COLO668 (cell line): ENCODE measurements around the gene ITGAD.
"Not testable (repeated sequence)": the region's sequence is repeated elsewhere in the genome, so short reads cannot be mapped to it uniquely, and the experiment has no call there.

ENCODE experiments used
- DNase-seq: peaks from one replicate; lab custom pipeline; 2025; ENCODE audit not compliant: unreplicated experiment; lab: John Stamatoyannopoulos, UW

The ITGAD gene

DNA sequence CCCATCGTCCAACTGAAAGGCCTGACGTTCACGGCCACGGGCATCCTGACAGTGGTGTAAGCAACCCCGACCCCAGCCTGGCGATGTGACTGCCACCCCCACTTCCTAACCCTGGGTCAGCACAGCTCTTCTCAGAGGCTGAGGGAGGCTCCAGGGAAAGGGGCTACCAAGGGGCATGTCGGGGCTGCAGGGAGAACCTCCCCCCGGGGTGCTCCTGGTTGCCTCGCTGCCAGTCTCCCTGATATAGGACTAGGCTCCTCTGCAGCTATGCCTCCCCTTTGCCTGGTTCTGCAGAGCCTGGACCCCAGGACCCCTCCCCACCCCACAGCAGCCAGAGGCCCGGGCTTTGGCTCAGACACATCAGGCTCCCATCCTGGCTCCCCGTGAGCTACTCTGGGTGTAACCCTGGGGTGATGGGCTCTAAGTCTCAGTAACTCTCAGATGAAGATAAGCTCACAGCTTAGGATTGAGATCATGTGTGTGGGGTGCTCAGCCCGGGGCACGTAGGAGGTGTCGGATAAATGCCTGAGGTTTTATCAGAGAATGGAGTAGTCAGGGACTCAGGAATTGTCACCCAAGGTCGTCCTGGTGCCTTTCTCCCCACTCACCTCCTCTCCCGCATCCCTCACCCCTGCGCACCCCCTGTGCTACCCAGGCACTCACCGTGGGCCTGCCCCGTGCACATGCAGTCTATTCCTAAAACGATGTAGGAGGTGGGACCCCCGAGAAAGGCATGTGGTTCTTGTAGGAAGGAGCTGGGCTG lies 10.6 kb downstream of the ITGAD start:
- no peak for DNase-seq

DNA sequence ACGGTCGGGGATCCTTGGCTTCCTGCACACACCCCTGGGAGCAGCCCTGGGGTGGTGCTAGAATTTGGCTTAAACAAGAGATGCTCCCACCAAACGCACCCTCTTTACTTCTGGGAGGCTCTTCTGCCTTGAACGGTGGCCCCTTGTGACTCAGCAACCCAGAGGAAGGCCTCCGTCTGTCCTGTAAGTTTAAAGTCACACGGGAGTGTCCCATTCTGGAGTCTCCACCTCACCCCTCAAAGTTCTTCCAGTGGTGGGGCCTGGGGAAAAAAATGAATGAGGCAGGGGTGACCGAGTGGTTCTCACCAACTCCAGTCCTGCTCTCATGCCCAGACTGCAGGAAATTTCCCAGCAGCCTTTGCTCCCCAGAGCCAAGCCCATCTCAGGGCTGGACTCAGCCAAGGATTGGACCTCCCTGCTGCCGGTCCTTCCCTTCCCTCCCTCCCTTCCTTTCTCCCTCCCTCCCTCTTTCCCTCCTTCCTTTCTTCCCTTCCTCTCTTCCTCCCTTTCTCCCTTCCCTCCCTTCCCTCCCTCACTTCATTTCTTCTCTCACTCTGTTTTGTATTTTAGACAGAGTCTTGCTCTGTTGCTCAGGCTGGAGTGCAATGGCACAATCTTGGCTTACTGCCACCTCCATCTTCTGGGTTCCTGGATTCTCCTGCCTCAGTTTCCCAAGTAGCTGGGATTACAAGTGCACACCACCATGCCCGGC lies 11.4 kb downstream of the ITGAD start:
- no peak for DNase-seq

DNA sequence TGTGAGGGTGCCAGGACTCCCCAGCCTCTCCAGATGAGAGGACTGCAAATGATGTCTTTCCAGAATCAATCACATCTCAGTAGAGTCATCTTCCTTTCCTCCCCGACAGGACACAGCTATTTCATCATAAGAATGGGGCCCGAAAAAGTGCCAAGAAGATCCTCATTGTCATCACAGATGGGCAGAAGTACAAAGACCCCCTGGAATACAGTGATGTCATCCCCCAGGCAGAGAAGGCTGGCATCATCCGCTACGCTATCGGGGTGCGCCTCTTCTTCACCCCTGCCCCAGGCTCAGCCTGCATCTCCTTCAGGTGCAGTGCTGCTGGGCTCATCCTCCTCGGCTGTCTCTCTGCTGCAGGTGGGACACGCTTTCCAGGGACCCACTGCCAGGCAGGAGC lies 14.3 kb downstream of the ITGAD start:
- DNase-seq, result no peak

DNA sequence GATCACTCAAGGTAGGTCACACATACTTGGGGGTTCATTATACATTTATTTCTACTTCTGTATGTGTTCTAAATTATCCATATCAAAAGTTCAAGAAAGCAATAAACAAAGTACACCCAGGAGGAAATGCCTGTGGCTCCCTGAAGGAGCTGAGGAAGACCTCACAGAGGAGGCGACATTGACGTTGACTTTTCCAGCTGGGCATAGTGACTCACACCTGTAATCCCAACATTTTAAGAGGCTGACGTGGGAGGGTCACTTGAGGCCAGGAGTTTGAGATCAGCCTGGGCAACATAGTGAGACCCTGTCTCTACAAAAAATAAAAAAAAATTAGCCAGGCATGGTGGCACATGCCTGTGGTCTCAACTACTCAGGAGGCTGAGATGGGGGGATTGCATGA lies 16.3 kb downstream of the ITGAD start:
- no peak for DNase-seq

DNA sequence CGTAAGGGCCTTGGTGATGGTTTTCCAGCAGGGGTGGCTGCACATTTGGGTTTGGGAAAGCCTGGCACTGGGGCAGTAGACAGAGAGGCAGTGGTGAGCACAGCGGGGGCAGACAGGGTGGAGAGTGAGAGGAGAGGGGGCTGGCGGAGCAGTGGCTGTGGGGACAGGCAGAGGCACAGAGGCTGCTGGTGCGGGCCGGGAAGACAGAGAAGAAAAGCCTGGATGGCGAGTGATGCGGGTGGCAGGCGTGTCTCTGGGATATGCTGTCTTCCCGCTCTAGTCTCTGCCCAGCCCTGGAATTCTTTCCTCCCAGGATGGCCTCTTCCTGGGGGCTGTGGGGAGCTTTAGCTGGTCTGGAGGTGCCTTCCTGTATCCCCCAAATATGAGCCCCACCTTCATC lies 16.9 kb downstream of the ITGAD start:
- no peak for DNase-seq

DNA sequence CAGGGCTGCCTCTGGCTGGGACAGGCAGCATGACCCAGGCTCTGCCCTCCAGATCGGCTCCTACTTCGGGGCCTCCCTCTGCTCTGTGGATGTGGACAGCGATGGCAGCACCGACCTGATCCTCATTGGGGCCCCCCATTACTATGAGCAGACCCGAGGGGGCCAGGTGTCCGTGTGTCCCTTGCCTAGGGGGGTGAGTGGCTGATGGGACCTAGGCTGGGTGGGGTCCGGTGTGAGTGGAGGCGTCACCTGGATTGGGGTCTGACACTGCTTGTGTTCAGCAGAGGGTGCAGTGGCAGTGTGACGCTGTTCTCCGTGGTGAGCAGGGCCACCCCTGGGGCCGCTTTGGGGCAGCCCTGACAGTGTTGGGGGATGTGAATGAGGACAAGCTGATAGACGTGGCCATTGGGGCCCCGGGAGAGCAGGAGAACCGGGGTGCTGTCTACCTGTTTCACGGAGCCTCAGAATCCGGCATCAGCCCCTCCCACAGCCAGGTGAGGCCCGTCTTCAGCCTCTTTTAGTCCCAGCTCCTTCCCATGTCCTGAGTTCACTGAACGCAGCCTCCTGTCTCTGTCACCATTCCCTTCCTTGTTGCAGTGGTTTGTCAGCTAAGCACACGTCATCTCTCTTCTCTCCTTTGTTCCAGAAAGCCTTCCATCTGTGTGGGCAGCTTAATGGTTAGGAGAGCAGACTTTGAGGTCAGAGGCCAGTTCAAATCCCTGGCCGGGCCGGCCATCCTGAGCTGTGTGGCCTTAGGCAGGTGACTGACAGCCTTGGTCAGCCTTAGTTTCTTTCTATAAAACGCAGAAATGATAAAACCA lies 18.1 kb downstream of the ITGAD start:
- no peak for DNase-seq

- DNase-seq, result no peak
Observed at GRCh38 chr16:31412750-31413149, 19.6 kb downstream of the ITGAD start.

DNA sequence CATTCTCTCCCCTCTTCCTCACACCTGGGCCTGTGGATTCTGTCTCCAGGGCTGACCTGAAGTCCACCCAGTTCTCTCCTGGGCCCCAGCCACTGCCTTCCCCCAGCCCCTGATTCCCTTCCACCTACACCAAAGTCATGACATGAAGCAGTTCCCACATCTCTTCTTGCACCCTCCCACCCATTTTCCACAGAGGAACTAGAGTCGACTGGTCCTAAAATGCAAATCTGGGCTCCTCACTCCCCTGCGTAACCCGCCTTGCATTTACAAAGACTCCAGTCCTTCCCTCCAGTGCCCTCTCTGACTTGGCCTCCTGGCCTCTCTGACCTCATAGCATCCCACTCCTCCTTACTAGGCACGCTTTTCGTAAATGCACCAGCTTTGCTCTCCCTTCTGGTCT lies 20.2 kb downstream of the ITGAD start:
- no peak for DNase-seq

DNA sequence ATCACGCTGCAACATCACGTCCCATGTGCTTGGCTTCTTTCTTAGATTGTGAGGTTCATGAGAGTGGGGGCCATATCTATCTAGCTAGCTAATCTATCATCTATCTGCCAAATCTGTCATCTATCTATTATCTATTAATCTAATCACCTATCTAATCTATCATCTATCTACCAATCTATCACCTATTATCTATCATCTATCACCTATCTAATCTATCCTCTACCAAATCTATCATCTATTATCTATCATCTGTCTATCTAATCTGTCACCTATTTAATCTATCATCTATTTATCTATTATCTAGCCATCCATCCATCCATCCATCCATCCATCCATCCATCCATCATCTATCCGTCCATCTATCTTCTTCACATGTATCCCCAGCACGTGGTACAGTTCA lies 20.8 kb downstream of the ITGAD start:
- no peak for DNase-seq

GRCh38 chr16:31414706-31415105 lies 21.6 kb downstream of the ITGAD start:
- DNase-seq, result no peak

DNA sequence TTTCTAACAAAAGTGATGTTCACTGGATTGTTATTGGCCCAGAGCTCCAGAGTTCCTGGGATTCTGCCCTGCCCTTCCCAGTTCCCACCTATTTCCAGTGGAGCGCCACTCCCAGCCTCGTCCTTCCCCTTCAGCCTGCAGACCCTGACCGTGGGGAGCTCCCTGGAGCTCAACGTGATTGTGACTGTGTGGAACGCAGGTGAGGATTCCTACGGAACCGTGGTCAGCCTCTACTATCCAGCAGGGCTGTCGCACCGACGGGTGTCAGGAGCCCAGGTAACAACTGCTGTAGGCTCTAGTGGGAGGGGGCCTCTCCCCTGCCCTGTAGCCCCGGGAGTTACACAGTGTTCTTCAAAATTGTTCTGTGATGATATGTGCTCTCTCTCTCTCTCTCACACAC lies 23.2 kb downstream of the ITGAD start:
- no peak for DNase-seq

DNA sequence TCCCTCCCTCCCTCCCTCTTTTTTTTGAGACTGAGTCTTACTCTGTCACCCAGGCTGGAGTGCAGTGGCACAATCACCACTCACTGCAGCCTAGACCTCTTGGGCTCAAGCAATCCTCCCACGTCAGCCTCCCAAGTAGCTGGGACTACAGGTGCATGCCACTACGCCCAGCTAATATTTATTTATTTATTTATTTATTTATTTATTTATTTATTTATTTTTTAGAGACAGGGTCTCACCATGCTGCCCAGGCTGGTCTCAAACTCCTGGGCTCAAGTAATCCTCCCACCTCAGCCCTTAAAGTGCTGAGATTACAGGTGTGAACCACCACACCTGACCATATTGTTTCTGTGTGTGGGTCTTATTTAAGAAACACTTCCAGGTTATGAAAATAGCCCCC lies 23.9 kb downstream of the ITGAD start:
- DNase-seq, result not testable (repeated sequence)

DNA sequence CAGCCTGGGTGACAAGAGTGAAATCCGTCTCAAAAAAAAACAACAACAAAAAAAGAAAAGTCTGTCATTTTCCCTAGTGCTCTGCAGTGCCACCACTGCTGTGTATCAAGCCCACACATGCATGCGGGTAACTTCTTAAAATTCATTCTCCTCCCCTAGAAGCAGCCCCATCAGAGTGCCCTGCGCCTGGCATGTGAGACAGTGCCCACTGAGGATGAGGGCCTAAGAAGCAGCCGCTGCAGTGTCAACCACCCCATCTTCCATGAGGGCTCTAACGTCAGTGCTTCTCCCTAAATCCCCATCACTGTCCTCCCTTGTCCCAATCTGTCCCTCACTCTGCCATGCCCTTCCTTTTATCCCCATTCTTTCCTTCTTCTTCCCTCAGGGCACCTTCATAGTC lies 24.8 kb downstream of the ITGAD start:
- no peak for DNase-seq

GRCh38 chr16:31420037-31420436 lies 26.9 kb downstream of the ITGAD start:
- no peak for DNase-seq

- no peak for DNase-seq
Observed at GRCh38 chr16:31421587-31421986, 28.5 kb downstream of the ITGAD start.

DNA sequence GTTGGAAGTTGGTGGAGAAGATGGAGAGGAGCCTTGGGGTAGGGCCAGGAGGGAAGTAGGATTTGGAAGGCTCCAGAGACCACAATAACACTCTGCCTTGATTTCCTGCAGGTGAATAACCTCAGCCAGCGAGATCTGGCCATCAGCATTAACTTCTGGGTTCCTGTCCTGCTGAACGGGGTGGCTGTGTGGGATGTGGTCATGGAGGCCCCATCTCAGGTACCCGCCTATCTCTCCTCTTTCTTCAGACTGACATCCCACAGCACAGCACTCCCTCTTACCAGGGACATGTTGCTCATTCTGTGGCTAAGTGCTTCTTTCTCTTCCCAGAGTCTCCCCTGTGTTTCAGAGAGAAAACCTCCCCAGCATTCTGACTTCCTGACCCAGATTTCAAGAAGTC lies 30.1 kb downstream of the ITGAD start:
- DNase-seq, result no peak

- no peak for DNase-seq
Observed at GRCh38 chr16:31423801-31424200, 30.7 kb downstream of the ITGAD start.

DNA sequence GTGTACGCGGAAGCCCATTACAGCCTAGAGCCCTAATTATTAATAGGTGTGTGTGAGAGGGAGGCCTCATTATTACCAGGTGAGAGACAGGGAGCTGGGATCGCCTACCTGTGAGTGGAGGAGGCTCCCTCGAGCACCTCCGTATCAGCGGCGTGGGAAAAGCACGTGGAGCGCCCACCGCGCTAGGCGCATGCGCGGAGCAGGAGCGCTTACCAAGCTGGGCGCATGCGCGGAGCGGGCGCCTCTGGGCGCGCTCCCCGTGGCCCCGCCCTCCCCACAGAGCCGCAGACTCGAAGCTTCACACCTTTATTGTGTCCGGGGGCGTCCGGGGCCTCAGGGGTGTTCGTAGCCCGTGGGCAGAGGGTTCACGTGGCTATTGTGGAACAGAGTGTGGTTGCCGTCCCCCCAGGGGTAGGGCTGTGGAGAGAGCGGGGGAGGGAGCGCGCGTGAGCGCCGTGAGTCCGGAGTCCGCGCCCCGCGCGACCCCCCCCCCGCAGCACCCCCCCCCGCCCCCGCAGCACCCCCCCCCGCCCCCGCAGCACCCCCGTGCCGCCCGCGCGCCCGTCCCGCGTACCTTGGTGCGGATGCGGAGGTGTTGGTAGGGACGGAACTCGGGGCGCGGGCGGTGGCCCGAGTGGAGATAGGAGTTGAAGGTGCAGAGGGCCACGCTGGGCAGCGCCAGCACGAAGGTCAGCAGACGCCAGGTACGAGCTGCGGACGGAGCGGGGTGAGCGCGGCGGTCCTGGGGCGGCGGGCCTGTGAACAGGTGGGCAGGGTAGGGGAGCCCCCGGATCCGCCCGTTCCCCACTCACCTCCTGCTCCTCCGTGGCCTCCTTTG lies 34.5 kb downstream of the ITGAD start:
- DNase-seq, result no peak

DNA sequence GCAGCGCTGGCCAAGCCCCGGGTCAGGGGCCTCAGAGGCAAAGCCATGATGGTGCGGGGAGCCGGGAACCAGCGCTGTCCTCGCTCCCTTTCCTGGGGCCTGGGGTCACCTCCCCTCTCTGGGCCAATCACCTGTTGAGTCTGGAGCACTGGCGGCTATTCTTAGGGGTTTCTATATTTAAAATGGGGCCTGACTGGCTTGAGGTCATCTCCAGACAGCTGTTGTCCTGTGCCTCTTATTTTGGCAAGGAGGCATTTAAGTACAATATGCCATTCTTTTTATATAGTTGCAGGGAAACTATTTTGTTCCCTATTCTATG lies 35.1 kb downstream of the ITGAD start, which contains the start of gene COX6A2:
TSS of gene COX6A2 (minus strand) at position 82 of the 319 bp plus-strand sequence. CDS start at position 47, 35 bp downstream.
- no peak for DNase-seq

DNA sequence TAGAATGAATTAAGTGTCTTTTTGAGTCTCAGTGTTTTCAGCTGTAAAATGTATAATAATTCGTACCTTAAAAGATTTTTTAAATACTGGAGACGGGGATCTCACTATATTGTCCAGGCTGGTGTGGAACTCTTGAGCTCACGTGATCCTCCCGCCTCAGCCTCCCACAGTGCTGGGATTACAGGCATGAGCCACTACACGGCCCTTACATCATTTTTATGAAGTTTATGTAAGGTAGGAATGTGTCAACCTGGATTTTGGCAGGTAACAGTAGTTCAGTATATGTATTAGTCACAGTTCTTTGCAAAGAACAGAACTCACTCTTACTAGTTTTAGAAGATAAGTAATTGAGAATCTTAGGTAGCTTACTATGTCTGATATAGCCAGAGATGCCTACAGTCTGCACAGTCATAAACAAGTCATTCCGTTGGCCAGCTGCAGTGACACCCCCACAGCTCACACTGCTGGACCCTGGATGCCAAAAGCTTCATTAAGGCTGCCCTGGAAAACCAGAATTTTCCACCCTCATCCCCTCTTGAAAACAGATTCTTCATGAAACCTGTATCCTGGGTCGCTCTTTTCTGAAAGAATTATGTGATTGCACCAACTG lies 35.6 kb downstream of the ITGAD start:
- no peak for DNase-seq

- no peak for DNase-seq
Observed at GRCh38 chr16:31429314-31429713, 36.2 kb downstream of the ITGAD start.
